Panc1 (cell line): ENCODE results near the gene IPO11. TPM values are rescaled to one million over a fixed set of nuclear protein-coding genes. Genes with fewer than 3 reads are reported as not detected.

Source experiments
- ATAC-seq: fragments of 200-7000 bp; cut with Tn5 transposase; 2 replicates; pipeline ENCODE4 v1.9.1; 2020; ENCODE audit warnings: mild to moderate bottlenecking, moderate library complexity
- BruUV-seq: library from RNA; stranded (reverse); fragments of 400-500 nt; replicated peaks from 2 replicates; lab custom pipeline; 2021; lab: Mats Ljungman, UMichigan
- CTCF ChIA-PET: fragments of 300-600 bp; sonication (Branson Sonifier 250); formaldehyde crosslinking; loops from one replicate; lab custom pipeline; 2022; ENCODE audit warnings: antibody characterized with exemption; lab: Charles Lee
- POLR2A ChIA-PET: fragments of 300-600 bp; sonication (Branson Sonifier 250); formaldehyde crosslinking; loops from one replicate; lab custom pipeline; 2022; ENCODE audit warnings: antibody characterized with exemption; lab: Charles Lee
- DNase-seq: peaks from one replicate; pipeline ENCODE4 v3.0.0-alpha.2; 2010; ENCODE audit warnings: low read depth, low spot score
- H3K27ac ChIP-seq: 2 replicates; pipeline ENCODE4 v1.5.1; 2011; ENCODE audit warnings: mild to moderate bottlenecking, low read length, inconsistent platforms
- H3K27me3 ChIP-seq: fragments of 200-500 bp; sonication (Bioruptor generic); 2 replicates; pipeline ENCODE4 v1.6.0; 2014; ENCODE audit warnings: low read length, inconsistent platforms; ENCODE audit not compliant: control insufficient read depth, insufficient read depth
- H3K36me3 ChIP-seq: fragments of 200-500 bp; sonication (Bioruptor generic); 2 replicates; pipeline ENCODE4 v1.5.1; 2014; ENCODE audit warnings: inconsistent platforms, mild to moderate bottlenecking, low read length, moderate library complexity; ENCODE audit not compliant: control insufficient read depth, insufficient read depth
- H3K4me1 ChIP-seq: 2 replicates; pipeline ENCODE4 v1.5.1; 2011; ENCODE audit warnings: inconsistent platforms, mild to moderate bottlenecking, low read length, moderate library complexity; ENCODE audit not compliant: control insufficient read depth, insufficient read depth
- H3K4me3 ChIP-seq, 2 experiments: 2 replicates each; pipeline ENCODE4 v1.5.1; 2011 to 2012; ENCODE audit warnings: low read depth in 2 of 2, low read length in 2 of 2, mild to moderate bottlenecking in 2 of 2, inconsistent platforms in 1 of 2, moderate library complexity in 1 of 2
- H3K9me3 ChIP-seq: fragments of 200-500 bp; sonication (Bioruptor generic); 2 replicates; pipeline ENCODE4 v1.5.1; 2014; ENCODE audit warnings: low read depth, mild to moderate bottlenecking, inconsistent platforms, low read length, moderate library complexity; ENCODE audit not compliant: control insufficient read depth, insufficient read depth
- POLR2AphosphoS5 ChIP-seq: IDR thresholded peaks from 2 replicates; pipeline ENCODE4 v1.6.1; 2012; ENCODE audit warnings: mild to moderate bottlenecking, low read depth, low read length, moderate library complexity
- SIN3A ChIP-seq: IDR thresholded peaks from 2 replicates; pipeline ENCODE4 v1.6.1; 2012; ENCODE audit warnings: low read depth, mild to moderate bottlenecking, low read length, moderate library complexity, borderline replicate concordance; ENCODE audit not compliant: insufficient read depth
- TCF7L2 ChIP-seq: IDR thresholded peaks from 2 replicates; pipeline ENCODE4 v1.6.1; 2011; ENCODE audit warnings: mild to moderate bottlenecking, low read depth, low read length, inconsistent platforms
- in situ Hi-C: cut with HindIII; loops from 2 replicates; pipeline ENCODE4 v1.10.0; 2016; ENCODE audit warnings: low sequenced_read_pairs, low pct_unique_long_range_greater_than_20kb
- intact Hi-C: fragments of 100-400 bp; cut with micrococcal nuclease; formaldehyde crosslinking; loops from one replicate; pipeline ENCODE4 v1.10.0; 2022; ENCODE audit not compliant: unreplicated experiment
- total RNA-seq: library from RNA; stranded (reverse); gene quantifications from one replicate; pipeline ENCODE4 v1.2.1, GENCODE V29; 2021; ENCODE audit not compliant: unreplicated experiment
- TF ChIP-seq, protein P1 (sequence below): fragments of 450-650 bp; IDR thresholded peaks from 2 replicates; pipeline ENCODE4 v1.5.1; 2017; ENCODE audit warnings: mild to moderate bottlenecking
- TF ChIP-seq, protein P2 (sequence below), 2 experiments: IDR thresholded peaks; 2 replicates each; pipeline ENCODE4 v1.6.1; 2011 to 2012; ENCODE audit warnings: low read depth in 2 of 2, control low read depth in 1 of 2, low read length in 1 of 2, mild to moderate bottlenecking in 1 of 2, moderate library complexity in 1 of 2; ENCODE audit not compliant: insufficient read depth in 1 of 2

Gene IPO11
- total RNA-seq, 1 experiment from 2014 or later = 39.8 TPM

DNA sequence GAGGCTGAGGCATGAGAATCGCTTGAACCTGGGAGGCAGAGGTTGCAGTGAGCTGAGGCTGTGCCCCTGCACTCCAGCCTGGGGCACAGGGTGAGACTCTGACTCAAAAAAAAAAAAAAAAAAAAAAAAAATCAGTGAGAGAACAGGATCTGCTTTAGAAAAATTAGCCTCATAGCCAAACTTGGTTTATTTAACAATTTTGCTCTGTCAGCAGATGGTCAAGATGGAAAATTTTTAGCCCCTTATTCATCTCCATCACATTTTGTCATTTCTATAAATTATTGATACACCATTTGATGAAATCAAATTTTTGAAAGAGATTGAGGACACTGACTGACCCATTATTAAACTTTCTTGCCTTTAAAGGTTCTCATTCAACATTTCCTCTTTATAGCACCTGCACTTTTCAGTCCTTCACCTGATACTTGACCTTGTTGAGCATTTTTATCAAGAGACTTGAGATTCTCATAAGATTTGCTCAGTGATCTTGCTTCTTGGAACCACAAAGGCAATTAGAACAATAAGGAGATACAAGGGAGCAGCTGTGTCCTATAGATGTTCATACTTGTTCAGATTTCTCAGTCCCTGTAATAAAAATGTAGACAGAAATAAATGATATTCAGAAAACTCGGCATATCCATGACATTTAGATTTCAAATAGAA lies 204.2 kb downstream of the IPO11 start:
- ChIA-PET CTCF (no interaction called here), POLR2A (no interaction called here)
- ATAC-seq (no peak), DNase-seq (no peak)
- in situ Hi-C loops (no loop called here), intact Hi-C loops (no loop called here)
- H3K27ac ChIP-seq = no peak overlapping the region
- H3K4me3 ChIP-seq = no peak overlapping the region
- H3K36me3 ChIP-seq = no peaks in the 10 kb centered on the region
- BruUV-seq = no TSS peak
- no peaks in the 10 kb centered on the region for H3K27me3 ChIP-seq
- H3K9me3 ChIP-seq = no peaks in the 10 kb centered on the region
- TF ChIP-seq POLR2AphosphoS5 (no peak), SIN3A (no peak), TCF7L2 (no peak)
- TF ChIP-seq, protein P1, sequence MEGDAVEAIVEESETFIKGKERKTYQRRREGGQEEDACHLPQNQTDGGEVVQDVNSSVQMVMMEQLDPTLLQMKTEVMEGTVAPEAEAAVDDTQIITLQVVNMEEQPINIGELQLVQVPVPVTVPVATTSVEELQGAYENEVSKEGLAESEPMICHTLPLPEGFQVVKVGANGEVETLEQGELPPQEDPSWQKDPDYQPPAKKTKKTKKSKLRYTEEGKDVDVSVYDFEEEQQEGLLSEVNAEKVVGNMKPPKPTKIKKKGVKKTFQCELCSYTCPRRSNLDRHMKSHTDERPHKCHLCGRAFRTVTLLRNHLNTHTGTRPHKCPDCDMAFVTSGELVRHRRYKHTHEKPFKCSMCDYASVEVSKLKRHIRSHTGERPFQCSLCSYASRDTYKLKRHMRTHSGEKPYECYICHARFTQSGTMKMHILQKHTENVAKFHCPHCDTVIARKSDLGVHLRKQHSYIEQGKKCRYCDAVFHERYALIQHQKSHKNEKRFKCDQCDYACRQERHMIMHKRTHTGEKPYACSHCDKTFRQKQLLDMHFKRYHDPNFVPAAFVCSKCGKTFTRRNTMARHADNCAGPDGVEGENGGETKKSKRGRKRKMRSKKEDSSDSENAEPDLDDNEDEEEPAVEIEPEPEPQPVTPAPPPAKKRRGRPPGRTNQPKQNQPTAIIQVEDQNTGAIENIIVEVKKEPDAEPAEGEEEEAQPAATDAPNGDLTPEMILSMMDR = no peak
- TF ChIP-seq, protein P2, sequence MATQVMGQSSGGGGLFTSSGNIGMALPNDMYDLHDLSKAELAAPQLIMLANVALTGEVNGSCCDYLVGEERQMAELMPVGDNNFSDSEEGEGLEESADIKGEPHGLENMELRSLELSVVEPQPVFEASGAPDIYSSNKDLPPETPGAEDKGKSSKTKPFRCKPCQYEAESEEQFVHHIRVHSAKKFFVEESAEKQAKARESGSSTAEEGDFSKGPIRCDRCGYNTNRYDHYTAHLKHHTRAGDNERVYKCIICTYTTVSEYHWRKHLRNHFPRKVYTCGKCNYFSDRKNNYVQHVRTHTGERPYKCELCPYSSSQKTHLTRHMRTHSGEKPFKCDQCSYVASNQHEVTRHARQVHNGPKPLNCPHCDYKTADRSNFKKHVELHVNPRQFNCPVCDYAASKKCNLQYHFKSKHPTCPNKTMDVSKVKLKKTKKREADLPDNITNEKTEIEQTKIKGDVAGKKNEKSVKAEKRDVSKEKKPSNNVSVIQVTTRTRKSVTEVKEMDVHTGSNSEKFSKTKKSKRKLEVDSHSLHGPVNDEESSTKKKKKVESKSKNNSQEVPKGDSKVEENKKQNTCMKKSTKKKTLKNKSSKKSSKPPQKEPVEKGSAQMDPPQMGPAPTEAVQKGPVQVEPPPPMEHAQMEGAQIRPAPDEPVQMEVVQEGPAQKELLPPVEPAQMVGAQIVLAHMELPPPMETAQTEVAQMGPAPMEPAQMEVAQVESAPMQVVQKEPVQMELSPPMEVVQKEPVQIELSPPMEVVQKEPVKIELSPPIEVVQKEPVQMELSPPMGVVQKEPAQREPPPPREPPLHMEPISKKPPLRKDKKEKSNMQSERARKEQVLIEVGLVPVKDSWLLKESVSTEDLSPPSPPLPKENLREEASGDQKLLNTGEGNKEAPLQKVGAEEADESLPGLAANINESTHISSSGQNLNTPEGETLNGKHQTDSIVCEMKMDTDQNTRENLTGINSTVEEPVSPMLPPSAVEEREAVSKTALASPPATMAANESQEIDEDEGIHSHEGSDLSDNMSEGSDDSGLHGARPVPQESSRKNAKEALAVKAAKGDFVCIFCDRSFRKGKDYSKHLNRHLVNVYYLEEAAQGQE (IDR thresholded peaks at IDR 0.05; ENCODE audit: insufficient read depth in 1 of 2, low read depth in 2 of 2, low read length in 1 of 2) = no peak
- H3K4me1 ChIP-seq = no peaks in the 10 kb centered on the region

DNA sequence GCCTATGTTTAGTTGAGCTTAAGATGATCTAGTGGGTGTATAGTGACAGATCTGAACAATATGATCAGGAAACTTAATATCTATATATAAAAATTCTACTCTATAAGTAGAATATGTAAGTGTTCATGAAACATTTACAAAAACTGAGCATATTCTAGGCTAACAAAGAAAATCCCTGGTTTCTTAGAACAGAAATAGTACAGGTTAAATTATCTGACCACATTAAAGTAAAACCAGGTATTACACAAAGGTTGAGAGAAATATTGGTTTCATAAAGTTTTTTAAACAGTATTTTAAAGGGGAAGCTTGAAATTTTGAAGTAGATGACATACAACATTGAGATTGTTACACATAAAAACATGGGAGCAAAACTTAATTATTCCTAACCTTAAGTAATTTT lies 205.4 kb downstream of the IPO11 start:
- in situ Hi-C loops = no loop called here
- BruUV-seq = no TSS peak
- intact Hi-C loops = no loop called here
- CTCF ChIA-PET = interaction anchor here (0.5 kb wide), 1 partner anchor 527 kb away, joined by 3 read pairs; no protein-coding TSS in a partner anchor
- no peak for DNase-seq
- Histone ChIP-seq H3K36me3 (no peaks in the 10 kb centered on the region), H3K4me3 (no peak overlapping the region), H3K27me3 (no peaks in the 10 kb centered on the region), H3K4me1 (no peaks in the 10 kb centered on the region), H3K27ac (no peak overlapping the region), H3K9me3 (no peaks in the 10 kb centered on the region)
- POLR2A ChIA-PET = no interaction called here
- ATAC-seq = no peak
- TF ChIP-seq, protein P2 (IDR thresholded peaks at IDR 0.05; ENCODE audit: insufficient read depth in 1 of 2, low read depth in 2 of 2, low read length in 1 of 2) = no peak
- TF ChIP-seq TCF7L2 (no peak), SIN3A (no peak), POLR2AphosphoS5 (no peak)
- TF ChIP-seq, protein P1 = no peak
